ENCODE results near the gene KCNQ5.

The KCNQ5 gene

DNA sequence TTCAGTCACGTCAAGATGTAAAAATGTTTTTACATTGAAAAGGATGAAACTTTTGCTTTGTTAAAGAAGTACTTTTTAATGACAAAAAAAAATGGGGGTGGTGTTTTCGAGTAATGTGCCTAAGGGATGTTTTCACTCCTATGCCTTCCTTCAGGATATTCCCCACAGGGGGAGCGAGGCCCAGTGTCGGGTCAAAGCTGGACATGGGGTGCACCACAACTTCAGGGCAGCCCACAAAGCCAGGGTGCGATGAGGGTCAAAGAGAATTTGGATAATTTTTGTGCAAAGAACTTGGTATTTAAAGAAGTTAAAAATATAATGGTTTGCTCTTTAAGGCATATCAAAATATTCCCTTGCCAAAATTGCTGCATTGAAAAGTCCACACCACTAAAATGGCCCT, 247.8 kb downstream of the KCNQ5 start:
- no peak overlapping the region for H3K4me3 ChIP-seq (ENCODE audit: low read depth, low read length)
- TF ChIP-seq, protein P1, sequence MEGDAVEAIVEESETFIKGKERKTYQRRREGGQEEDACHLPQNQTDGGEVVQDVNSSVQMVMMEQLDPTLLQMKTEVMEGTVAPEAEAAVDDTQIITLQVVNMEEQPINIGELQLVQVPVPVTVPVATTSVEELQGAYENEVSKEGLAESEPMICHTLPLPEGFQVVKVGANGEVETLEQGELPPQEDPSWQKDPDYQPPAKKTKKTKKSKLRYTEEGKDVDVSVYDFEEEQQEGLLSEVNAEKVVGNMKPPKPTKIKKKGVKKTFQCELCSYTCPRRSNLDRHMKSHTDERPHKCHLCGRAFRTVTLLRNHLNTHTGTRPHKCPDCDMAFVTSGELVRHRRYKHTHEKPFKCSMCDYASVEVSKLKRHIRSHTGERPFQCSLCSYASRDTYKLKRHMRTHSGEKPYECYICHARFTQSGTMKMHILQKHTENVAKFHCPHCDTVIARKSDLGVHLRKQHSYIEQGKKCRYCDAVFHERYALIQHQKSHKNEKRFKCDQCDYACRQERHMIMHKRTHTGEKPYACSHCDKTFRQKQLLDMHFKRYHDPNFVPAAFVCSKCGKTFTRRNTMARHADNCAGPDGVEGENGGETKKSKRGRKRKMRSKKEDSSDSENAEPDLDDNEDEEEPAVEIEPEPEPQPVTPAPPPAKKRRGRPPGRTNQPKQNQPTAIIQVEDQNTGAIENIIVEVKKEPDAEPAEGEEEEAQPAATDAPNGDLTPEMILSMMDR (IDR thresholded peaks at IDR 0.05; ENCODE audit: borderline replicate concordance, insufficient read depth, low read depth, low read length) = no peak

DNA sequence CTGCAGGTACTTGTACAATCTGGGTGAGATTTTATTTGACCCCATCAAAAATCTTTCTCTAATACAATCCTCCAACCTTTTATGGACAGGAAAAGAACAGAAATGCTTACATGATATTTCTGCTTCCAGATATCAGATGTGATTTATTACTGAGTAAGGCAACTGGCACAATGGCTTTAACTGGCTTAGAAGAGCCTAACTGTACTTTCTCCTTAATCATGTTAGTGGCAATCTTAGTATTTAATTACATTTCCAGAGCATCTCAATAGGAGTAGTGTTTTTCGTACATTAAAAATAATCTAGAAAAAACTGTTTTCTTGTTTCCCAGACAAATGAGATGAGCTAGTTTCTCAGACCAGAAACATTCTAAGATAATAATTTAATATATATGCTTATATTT, 251.6 kb downstream of the KCNQ5 start:
- TF ChIP-seq, protein P1 (IDR thresholded peaks at IDR 0.05; ENCODE audit: borderline replicate concordance, insufficient read depth, low read depth, low read length) = no peak
- no peak overlapping the region for H3K4me3 ChIP-seq (ENCODE audit: low read depth, low read length)

- H3K4me3 ChIP-seq (ENCODE audit: low read depth, low read length) = no peak overlapping the region
- TF ChIP-seq, protein P1 (IDR thresholded peaks at IDR 0.05; ENCODE audit: borderline replicate concordance, insufficient read depth, low read depth, low read length) = no peak
Observed at GRCh38 chr6:72876256-72876655, 254.4 kb downstream of the KCNQ5 start.

DNA sequence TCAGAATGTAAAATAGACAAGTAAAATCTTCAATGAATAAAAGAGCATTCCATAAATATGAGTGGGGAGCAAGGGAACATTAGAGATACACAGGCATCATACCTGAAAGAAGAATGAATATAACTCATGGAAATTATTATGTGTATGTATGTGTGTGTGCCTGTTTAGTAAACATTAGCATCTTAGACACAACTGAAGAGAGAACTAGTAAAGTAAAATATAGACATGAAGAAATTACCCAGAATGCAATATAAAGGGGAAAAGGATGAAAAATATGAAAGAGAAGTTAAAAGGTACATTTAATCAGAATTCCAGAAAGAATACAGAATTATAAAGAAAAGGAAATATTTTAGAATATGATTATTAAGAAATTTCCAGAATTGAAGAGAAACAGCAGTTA, 264.3 kb downstream of the KCNQ5 start:
- no peak overlapping the region for H3K4me3 ChIP-seq (ENCODE audit: low read depth, low read length)
- TF ChIP-seq, protein P1 (IDR thresholded peaks at IDR 0.05; ENCODE audit: borderline replicate concordance, insufficient read depth, low read depth, low read length) = no peak

DNA sequence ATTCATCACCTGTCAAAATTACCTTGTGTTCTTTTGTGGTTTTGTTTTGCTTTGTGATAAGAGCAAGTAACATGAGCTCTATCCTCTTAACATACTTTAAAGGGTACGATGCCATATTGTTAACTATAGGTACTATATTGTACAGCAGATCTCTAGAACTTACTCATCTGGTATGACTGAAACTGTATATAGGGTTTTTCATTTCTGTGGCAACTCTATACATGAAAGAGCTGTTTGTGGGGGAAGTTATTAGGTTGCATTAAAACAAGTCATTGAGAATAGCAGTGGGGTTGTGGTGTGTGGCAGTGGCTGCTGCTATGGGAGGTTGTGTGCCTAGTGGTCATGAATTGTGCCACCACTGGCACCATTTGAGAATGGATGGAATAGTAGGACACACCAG, 268.4 kb downstream of the KCNQ5 start:
- TF ChIP-seq, protein P1 (IDR thresholded peaks at IDR 0.05; ENCODE audit: borderline replicate concordance, insufficient read depth, low read depth, low read length) = no peak
- no peak overlapping the region for H3K4me3 ChIP-seq (ENCODE audit: low read depth, low read length)

DNA sequence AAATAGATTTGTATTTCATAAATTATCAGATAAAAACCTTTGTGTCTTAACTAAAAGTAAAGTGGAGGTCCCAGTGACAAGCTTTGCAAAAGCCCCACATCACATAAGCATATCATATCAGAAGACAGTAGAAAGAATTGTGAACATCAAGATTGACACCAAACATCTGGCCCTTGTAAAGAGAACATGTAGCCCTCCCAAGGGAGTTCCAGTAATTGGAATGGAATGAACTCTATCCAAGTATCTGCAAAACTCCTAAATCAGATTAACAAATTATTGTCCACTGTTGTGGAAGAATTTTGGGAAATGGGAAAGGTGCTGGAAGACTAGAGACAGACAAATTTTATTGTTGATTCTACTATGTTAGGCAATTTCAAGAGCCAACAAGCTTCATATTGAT, 268.8 kb downstream of the KCNQ5 start:
- no peak overlapping the region for H3K4me3 ChIP-seq (ENCODE audit: low read depth, low read length)
- TF ChIP-seq, protein P1 (IDR thresholded peaks at IDR 0.05; ENCODE audit: borderline replicate concordance, insufficient read depth, low read depth, low read length) = no peak

GRCh38 chr6:72892901-72893300, 271.0 kb downstream of the KCNQ5 start:
- H3K4me3 ChIP-seq (ENCODE audit: low read depth, low read length) = no peak overlapping the region
- TF ChIP-seq, protein P1 (IDR thresholded peaks at IDR 0.05; ENCODE audit: borderline replicate concordance, insufficient read depth, low read depth, low read length) = no peak
